BLaER1 (cell line): Measurements from ENCODE around the gene PRODH2.
"Not testable (repeated sequence)": the region's sequence is repeated elsewhere in the genome, so short reads cannot be mapped to it uniquely, and the experiment has no call there.

Source experiments
- H3K27ac ChIP-seq: shearing (Covaris generic); formaldehyde crosslinking; 2 replicates; pipeline ENCODE4 v1.8.1; 2022
- H3K27me3 ChIP-seq: shearing (Covaris generic); formaldehyde crosslinking; 2 replicates; pipeline ENCODE4 v1.8.1; 2022
- H3K36me3 ChIP-seq: shearing (Covaris generic); formaldehyde crosslinking; 2 replicates; pipeline ENCODE4 v1.8.1; 2022
- H3K4me1 ChIP-seq: shearing (Covaris generic); formaldehyde crosslinking; 2 replicates; pipeline ENCODE4 v1.8.1; 2022
- H3K4me2 ChIP-seq: shearing (Covaris generic); formaldehyde crosslinking; 2 replicates; pipeline ENCODE4 v1.8.1; 2022
- H3K4me3 ChIP-seq: shearing (Covaris generic); formaldehyde crosslinking; 2 replicates; pipeline ENCODE4 v1.8.1; 2022
- H3K9ac ChIP-seq: shearing (Covaris generic); formaldehyde crosslinking; 2 replicates; pipeline ENCODE4 v1.8.1; 2022
- H3K9me3 ChIP-seq: shearing (Covaris generic); formaldehyde crosslinking; 2 replicates; pipeline ENCODE4 v1.8.1; 2022
- H4K20me1 ChIP-seq: shearing (Covaris generic); formaldehyde crosslinking; 2 replicates; pipeline ENCODE4 v1.8.1; 2022
- Cebpa-rat ChIP-seq: shearing (Covaris generic); IDR thresholded peaks from 2 replicates; pipeline ENCODE4 v1.8.1; 2022

The PRODH2 gene

GRCh38 chr19:35797663-35798062 is 15.0 kb downstream of the PRODH2 start:
- Histone ChIP-seq H4K20me1 (no peaks in the 10 kb centered on the region), H3K27ac (no peak overlapping the region), H3K4me3 (no peak overlapping the region), H3K9me3 (0 out of 2 replicates have a peak, but pooled peaks cover 7% of the 10 kb centered on the region), H3K36me3 (no peaks in the 10 kb centered on the region), H3K27me3 (no peaks in the 10 kb centered on the region; the same call in 1 of the 2 replicates), H3K9ac (no peak overlapping the region), H3K4me1 (peaks cover 31% of the 10 kb centered on the region), H3K4me2 (peak overlapping the region; percentile 7)
- no peak for TF ChIP-seq Cebpa-rat

DNA sequence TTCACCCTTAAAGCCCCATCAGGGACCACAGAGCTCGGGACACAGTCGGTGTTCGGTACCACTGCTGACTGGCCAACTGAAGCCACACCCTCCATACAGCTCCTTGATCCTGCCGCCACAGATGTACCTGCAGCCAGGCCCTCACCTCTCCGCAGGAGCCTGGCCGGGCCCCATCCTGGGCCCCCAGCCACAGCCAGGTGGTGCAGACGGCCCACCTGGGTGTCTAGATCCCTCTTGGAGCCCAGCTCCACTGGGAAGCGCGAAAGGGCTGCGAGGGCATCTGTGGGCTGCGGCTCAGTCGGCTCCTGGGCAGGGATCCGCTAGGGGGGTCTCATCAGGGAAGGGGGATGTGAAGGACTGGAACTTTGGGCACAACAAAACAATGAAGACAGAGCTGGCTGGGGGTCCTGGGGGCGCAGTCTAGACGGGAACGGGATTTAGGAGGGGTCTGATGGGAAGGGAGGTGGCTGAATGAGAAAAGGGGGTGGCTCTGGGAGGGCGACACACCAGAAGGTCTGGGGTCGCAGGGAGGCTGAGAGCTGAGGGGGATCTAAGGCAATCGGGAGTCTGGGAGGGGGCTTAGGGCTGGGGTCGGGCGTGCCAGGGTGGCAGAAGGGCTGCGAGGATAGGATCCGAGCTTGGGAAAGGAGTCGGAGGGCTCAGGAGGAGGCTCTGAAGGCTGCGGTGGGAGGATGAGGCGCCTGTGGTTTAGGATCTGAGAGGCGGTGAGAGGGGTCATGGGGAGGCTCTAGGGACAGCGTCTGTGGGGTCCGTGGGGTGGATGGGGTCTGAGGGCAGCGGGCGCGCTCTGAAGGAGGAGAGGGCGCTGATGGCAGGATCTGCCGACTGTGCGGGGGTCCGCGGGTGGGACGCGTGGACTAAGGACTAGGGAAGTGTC is 15.8 kb downstream of the PRODH2 start:
- TF ChIP-seq Cebpa-rat: no peak
- no peaks in the 10 kb centered on the region; the same call in 1 of the 2 replicates for H3K27me3 ChIP-seq
- H3K4me2 ChIP-seq: peak overlapping the region; percentile 60
- no peaks in the 10 kb centered on the region for H3K36me3 ChIP-seq
- 0 out of 2 replicates have a peak, but pooled peaks cover 3% of the 10 kb centered on the region for H3K9me3 ChIP-seq
- H3K4me3 ChIP-seq: no peak overlapping the region
- no peak overlapping the region for H3K9ac ChIP-seq
- H3K27ac ChIP-seq: no peak overlapping the region
- no peaks in the 10 kb centered on the region for H4K20me1 ChIP-seq
- H3K4me1 ChIP-seq: peaks cover 35% of the 10 kb centered on the region

- H3K4me1 ChIP-seq: peaks cover 49% of the 10 kb centered on the region
- not testable (repeated sequence) for H3K36me3 ChIP-seq, H3K9ac ChIP-seq, H3K27me3 ChIP-seq, H3K4me2 ChIP-seq, H3K27ac ChIP-seq, H3K4me3 ChIP-seq, H4K20me1 ChIP-seq, H3K9me3 ChIP-seq
Observed at GRCh38 chr19:35795564-35795963, 17.1 kb downstream of the PRODH2 start.

DNA sequence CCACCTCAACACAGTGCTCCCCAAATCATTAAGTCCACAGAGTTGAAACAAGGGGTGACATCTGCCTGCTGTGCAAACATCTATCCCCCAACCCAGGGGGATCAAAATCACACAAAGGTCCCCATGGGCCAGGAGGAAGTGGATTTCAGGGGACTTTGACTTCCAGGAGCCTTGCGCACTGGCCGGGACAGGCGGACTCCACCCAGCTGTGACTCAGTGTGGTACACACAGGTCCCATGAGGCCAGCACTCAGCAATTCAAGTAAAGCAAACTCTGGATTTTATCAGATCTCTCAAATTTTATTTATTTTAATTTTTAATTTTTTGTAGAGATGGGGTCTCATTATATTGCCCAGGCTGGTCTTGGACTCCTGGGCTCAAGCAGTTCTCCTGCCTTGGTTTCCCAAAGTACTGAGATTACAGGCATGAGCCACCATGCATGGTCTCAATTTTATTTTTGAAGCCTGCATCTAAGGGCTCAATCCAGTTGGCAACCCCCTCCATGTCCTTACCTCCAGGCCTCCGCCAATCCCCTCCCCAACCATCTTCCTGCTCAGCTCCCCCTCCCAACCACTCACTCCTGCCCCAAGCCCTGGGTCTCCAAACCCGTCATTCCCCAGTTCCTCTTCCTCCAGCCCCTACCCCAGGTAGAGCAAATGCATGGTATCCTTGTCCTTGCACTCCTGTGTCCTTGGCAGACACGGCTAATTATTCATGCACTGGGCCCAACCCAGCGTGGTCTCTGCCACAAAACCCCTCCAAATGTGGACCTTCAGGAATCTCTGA is 19.1 kb downstream of the PRODH2 start:
- H3K4me1 ChIP-seq: peaks cover 56% of the 10 kb centered on the region
- TF ChIP-seq Cebpa-rat: no peak
- peak overlapping the region; percentile 76 for H3K4me2 ChIP-seq
- 0 out of 2 replicates have a peak overlapping the region, but pooled peaks have one; percentile 4 for H3K4me3 ChIP-seq
- no peaks in the 10 kb centered on the region; the same call in 1 of the 2 replicates for H3K27me3 ChIP-seq
- H3K36me3 ChIP-seq: peaks cover 7% of the 10 kb centered on the region; the same call in 1 of the 2 replicates
- H3K9ac ChIP-seq: peak overlapping the region; percentile 8; the same call in 1 of the 2 replicates
- H4K20me1 ChIP-seq: peaks cover 9% of the 10 kb centered on the region; the same call in 1 of the 2 replicates
- H3K9me3 ChIP-seq: no peaks in the 10 kb centered on the region
- peak overlapping the region; percentile 40 for H3K27ac ChIP-seq

- Histone ChIP-seq H3K9me3 (no peaks in the 10 kb centered on the region), H3K27me3 (no peaks in the 10 kb centered on the region; the same call in 1 of the 2 replicates), H3K9ac (0 out of 2 replicates have a peak overlapping the region, but pooled peaks have one; percentile 8), H3K36me3 (peaks cover 13% of the 10 kb centered on the region; the same call in 1 of the 2 replicates), H3K4me2 (peak overlapping the region; percentile 76), H3K4me3 (0 out of 2 replicates have a peak overlapping the region, but pooled peaks have one; percentile 4), H3K27ac (peak overlapping the region; percentile 40), H3K4me1 (peaks cover 56% of the 10 kb centered on the region), H4K20me1 (peaks cover 9% of the 10 kb centered on the region; the same call in 1 of the 2 replicates)
- TF ChIP-seq Cebpa-rat: no peak
Observed at GRCh38 chr19:35792888-35793287, 19.8 kb downstream of the PRODH2 start.

DNA sequence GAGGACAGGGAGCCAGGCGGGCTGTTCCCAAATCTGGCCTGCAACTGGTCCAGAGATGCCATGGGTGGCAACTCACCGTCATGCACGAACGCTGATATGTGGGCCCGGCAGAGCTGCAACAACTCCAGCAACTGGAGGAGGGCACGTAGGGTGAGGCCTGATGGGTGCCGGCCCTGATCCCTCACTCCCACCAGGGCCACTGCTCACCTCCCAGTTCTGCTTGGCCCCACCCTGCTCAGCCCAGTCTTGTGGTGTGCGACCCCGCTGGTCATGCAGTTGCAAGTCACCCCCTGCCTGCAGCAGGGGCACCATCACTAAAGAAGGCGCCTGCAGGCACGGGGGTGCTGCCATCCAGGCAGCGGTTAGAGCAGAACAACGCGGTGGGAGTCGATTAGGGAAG is 20.3 kb downstream of the PRODH2 start:
- H3K9me3 ChIP-seq: no peaks in the 10 kb centered on the region
- H3K4me2 ChIP-seq: peak overlapping the region; percentile 76
- peaks cover 55% of the 10 kb centered on the region for H3K4me1 ChIP-seq
- H3K9ac ChIP-seq: no peak overlapping the region
- no peak overlapping the region for H3K4me3 ChIP-seq
- H3K27me3 ChIP-seq: no peaks in the 10 kb centered on the region; the same call in 1 of the 2 replicates
- H3K27ac ChIP-seq: no peak overlapping the region
- peaks cover 9% of the 10 kb centered on the region; the same call in 1 of the 2 replicates for H4K20me1 ChIP-seq
- peaks cover 18% of the 10 kb centered on the region for H3K36me3 ChIP-seq
- TF ChIP-seq Cebpa-rat: no peak

GRCh38 chr19:35791814-35792279 is 20.8 kb downstream of the PRODH2 start:
- H3K36me3 ChIP-seq: peaks cover 23% of the 10 kb centered on the region
- H3K4me2 ChIP-seq: peak overlapping the region; percentile 76; the same call in 1 of the 2 replicates
- peaks cover 9% of the 10 kb centered on the region; the same call in 1 of the 2 replicates for H4K20me1 ChIP-seq
- H3K9me3 ChIP-seq: no peaks in the 10 kb centered on the region
- H3K27ac ChIP-seq: no peak overlapping the region
- TF ChIP-seq Cebpa-rat: no peak
- H3K27me3 ChIP-seq: no peaks in the 10 kb centered on the region; the same call in 1 of the 2 replicates
- peaks cover 50% of the 10 kb centered on the region for H3K4me1 ChIP-seq
- H3K9ac ChIP-seq: no peak overlapping the region
- no peak overlapping the region for H3K4me3 ChIP-seq

GRCh38 chr19:35790981-35791813 is 21.4 kb downstream of the PRODH2 start:
- peaks cover 29% of the 10 kb centered on the region for H3K36me3 ChIP-seq
- no peak overlapping the region for H3K9ac ChIP-seq
- H3K4me1 ChIP-seq: peaks cover 45% of the 10 kb centered on the region
- peak overlapping the region; percentile 35 for H3K27ac ChIP-seq
- H3K9me3 ChIP-seq: no peaks in the 10 kb centered on the region
- no peak for TF ChIP-seq Cebpa-rat
- no peak overlapping the region for H3K4me3 ChIP-seq
- H3K4me2 ChIP-seq: peak overlapping the region; percentile 76
- H4K20me1 ChIP-seq: peaks cover 9% of the 10 kb centered on the region; the same call in 1 of the 2 replicates
- H3K27me3 ChIP-seq: no peaks in the 10 kb centered on the region
